ENCODE measurements around the gene CENPS.
"Not testable (repeated sequence)": the region's sequence is repeated elsewhere in the genome, so short reads cannot be mapped to it uniquely, and the experiment has no call there.

Gene CENPS

GRCh38 chr1:10430216-10431069, at the start of gene CENPS:
CENPS (plus strand) TSS chr1:10430433; CDS start chr1:10430518, 85 bp downstream.
- DNase-seq (ENCODE audit: low spot score): peak; percentile 100

DNA sequence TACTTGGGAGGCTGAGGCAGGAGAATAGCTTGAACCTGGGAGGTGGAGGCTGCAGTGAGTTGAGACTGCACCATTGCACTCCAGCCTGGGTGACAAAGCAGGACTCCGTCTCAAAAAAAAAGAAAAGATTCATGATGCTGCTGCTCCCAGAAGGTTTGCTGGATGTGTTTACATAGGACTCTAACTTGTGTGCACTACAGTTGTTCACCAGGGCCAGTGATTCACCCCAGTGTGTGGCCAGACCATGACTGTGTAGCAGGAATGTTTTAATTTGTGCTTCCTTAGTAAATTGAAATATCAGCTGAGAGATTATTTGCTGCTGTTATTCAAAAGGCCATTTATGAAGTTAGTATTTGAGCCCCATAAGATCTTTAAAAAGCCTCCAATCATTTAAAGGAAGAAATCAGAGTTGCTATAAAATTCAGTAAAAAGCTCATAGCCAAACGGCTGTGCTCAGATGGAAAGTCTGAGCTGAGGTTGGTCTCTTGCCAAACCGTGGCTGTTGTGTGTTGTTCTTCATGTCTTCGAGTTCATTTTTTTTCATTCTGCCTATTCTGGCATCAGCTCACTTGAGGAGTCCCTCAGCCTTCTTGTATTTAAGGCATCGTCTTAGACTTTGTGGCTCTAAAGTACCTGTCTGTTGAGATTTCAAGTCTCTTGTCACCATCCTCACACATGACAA, 49.5 kb upstream of the CENPS start:
- peak; percentile 86 for DNase-seq (ENCODE audit: low spot score)

- no peak for DNase-seq (ENCODE audit: low spot score)
These were observed 46.6 kb upstream of the CENPS start for GRCh38 chr1:10383630-10384029.

- no peak for DNase-seq (ENCODE audit: low spot score)
These were observed 46.0 kb upstream of the CENPS start for GRCh38 chr1:10384219-10384618.

DNA sequence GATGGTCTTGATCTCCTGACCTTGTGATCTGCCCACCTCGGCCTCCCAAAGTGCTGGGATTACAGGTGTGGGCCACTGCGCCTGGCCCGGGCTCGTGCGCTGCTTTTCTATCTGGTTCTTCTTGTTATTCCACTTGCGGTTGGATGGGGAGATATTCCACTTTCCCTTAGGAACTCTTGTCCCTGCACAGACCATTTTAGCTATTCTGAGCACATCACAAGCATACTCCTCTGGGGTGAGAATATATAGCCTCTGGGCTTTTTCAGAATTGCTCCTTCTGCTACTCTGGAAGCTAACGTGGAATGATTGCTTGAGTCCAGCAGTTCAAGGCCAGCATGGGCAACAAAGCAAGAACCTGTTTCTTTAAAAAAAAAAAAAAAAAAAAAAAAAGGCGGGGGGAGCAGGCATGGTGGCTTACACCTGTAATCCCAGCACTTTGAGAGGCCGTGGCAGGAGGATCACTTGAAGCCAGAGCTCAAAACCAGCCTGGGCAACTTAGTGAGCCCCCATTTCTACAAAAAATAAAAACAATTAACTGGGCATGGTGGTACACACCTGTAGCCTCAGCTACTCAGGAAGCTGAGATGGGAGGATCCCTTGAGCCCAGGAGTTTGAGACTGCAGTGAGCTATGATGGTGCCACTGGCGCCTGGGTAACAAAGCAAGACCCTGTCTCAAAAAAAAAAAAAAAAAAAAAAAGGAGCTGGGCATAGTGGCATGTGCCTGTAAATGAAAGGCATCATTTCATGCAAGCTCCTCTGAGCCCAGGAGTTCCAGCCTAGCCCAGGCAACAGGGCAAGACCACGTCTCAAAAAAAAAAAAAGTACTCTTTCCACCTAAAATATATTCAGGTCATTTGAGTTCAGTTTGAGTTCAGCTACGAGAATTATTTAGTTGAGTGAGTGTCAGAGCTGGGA, 43.2 kb upstream of the CENPS start:
- DNase-seq (ENCODE audit: low spot score): no peak

- peak; percentile 61 for DNase-seq (ENCODE audit: low spot score)
These were observed 42.4 kb upstream of the CENPS start for GRCh38 chr1:10387677-10388386.

- DNase-seq (ENCODE audit: low spot score): no peak
These were observed 41.9 kb upstream of the CENPS start for GRCh38 chr1:10388387-10388715.

DNA sequence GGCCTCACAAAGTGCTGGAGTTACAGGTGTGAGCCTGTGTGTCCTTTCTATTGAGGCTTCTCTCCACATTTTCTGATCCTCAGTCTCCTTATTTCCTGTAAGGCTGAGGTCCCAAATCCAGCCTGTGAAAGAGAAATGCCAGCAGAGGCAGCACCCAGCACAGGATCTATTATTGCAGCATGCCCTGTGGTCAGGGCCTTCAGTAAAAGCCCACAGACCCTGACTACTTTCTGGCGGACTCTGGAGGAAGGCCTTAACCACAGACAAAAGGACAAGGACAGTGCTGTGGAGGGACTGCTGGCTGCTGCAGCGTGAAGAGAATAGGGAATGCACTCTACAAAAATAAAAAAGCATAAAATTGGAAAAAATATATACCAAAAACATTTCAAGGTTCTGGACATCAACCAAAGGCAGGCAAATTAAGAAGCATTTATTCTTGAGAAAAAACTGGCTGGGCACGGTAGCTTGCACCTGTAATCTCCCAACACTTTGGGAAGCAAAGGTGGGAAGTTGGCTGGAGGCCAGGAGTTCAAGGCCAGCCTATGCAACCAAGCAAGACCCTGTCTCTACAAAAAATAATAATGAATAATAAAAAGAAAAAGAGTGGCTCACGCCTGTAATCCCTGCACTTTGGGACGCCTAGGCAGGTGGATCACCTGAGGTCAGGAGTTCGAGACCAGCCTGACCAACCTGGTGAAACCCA, 40.8 kb upstream of the CENPS start:
- no peak for DNase-seq (ENCODE audit: low spot score)

DNA sequence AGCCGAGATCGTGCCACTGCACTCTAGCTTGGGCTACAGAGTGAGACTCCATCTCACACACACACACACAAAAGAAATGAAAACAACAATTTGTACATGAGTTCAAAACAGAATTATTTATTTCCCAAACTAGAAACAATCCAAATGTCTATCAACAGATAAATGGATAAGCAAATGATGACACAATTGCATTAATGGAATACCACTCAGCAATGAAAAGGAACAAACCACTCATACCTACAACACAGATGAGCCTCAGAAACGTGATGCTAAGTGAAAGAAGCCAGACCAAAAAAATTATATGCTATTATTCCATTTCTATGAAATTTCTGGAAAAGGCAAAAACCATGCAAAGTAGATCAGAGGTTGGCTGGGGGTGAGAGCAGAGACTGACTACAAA, 33.4 kb upstream of the CENPS start:
- DNase-seq (ENCODE audit: low spot score): no peak

- DNase-seq (ENCODE audit: low spot score): no peak
These were observed 31.9 kb upstream of the CENPS start for GRCh38 chr1:10398278-10398733.

GRCh38 chr1:10398734-10399443, 31.3 kb upstream of the CENPS start, which contains the start of gene PGD:
PGD (plus strand) TSS chr1:10399064; CDS start chr1:10399118, 54 bp downstream.
- DNase-seq (ENCODE audit: low spot score): peak; percentile 100

GRCh38 chr1:10399444-10399941, 30.7 kb upstream of the CENPS start:
- no peak for DNase-seq (ENCODE audit: low spot score)

DNA sequence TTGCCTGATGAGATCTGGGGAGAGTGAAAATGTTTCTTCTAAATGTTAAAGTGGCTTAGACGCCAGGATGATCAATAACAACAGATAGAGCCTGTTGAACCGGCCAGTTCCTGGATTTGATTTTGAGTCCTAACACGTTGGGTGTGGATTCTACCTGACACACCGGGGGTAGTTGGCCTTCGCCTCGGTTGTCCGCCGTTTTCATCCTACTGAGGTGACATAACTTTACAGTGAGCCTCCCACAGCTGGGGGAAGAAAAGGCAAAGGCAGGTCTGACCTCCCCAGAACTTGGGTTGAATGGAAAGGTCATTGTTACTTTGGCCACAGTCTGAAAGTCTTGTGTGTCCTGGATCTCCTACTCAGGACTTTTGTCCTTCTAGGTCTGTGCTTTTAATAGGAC, 30.2 kb upstream of the CENPS start:
- DNase-seq (ENCODE audit: low spot score): no peak

GRCh38 chr1:10401281-10401680, 29.0 kb upstream of the CENPS start:
- DNase-seq (ENCODE audit: low spot score): peak; percentile 47

DNA sequence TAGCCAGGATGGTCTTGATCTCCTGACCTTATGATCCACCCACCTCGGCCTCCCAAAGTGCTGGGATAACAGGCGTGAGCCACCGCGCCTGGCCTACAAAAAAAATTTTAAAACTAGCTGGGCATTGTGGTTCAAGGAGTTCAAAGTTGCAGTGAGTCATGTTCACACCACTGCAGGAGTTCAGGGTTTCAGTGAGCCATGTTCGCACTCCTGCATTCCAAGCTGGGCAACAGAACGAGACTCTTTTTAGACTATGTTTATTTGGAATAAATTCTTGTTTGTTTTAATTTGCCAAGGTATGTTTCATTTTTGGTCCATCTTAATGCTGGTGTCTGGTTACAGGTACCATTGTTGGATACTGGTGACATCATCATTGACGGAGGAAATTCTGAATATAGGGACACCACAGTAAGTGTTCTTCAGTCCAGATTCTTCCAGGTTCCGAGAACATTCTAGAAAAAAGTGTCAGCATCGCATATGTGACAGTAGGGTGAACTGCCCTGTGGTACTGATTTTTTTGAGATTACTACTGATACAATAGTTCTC, 27.4 kb upstream of the CENPS start:
- DNase-seq (ENCODE audit: low spot score): no peak

DNA sequence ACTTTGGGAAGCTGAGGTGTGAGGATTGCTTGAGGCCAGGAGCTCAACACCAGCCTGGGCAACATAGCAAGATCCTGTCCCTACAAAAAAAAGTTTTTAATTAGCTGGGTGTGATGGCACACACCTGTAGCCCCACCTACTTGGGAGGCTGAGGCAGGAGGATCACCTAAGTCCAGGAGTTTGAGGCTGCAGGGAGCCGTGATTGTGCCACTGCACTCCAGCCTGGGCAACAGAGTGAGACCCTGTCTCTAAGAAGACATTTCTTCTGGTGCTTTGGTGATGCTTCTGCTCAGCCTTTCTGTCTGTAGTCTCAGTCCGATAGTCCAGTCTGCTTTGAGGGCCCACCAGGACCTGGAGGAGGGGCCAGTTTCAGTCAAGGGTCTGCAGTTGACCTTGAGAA, 23.0 kb upstream of the CENPS start:
- DNase-seq (ENCODE audit: low spot score): no peak

DNA sequence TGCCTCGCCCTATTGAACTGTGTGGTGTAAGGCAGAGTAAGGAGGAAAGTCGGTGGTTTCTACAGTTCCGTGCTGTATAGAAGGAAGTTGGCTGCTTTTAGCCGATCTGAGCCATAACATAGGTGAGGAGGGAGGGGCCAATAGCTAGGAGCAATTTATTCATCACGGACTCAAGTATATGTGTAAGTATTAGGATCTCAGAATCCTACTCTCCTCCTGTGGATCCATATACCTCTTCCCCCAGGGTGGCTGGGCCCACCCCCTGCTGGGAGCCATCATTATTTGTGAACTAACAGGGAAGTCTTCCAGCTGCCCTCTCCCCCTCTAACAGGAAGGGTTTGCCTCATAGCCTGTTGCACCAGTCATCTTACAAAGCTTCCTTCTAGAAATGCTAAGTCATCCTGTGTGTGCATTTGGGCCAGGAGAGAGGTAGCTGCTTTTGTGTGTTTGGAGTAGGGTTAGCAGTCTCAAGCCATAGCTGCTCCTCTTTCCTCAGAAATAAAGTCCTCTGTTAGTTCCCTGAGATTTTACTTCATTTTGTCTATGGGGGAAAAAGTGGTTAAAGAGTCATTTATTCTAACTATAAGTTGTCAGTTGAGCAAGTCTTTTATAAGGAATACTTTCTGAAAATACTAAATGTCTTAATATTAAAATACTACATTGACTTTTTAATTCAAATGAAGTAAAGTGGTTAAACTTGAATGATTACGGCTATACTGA, 14.9 kb upstream of the CENPS start:
- DNase-seq (ENCODE audit: low spot score): peak; percentile 54

GRCh38 chr1:10415967-10416366, 14.3 kb upstream of the CENPS start:
- DNase-seq (ENCODE audit: low spot score): not testable (repeated sequence)

DNA sequence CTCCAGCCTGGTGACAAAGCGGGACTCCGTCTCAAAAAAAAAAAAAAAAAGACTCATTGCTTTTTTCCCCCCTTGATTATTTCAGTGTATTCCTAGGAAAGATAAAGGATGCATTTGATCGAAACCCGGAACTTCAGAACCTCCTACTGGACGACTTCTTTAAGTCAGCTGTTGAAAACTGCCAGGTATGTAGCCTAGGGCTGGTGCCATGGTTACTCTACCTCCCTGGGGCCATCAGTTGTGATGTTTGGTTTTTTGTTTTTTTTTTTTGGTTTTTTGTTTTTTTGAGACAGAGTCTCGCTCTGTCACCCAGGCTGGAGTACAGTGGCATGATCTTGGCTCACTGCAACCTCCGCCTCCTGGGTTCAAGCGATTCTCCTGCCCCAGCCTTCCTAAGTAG, 11.5 kb upstream of the CENPS start:
- DNase-seq (ENCODE audit: low spot score): not testable (repeated sequence)

Data from AG20443 (cell line).